NCI-H82 treated with DMSO at 0.1 percent for 48 hours (cell line): Measurements from ENCODE around the gene MS4A4E.
"Not testable (repeated sequence)": the region's sequence is repeated elsewhere in the genome, so short reads cannot be mapped to it uniquely, and the experiment has no call there.

ENCODE experiments used
- DNase-seq: peaks from one replicate; lab custom pipeline; 2025; ENCODE audit not compliant: unreplicated experiment; lab: John Stamatoyannopoulos, UW

MS4A4E gene

GRCh38 chr11:60175860-60176275 is 67.1 kb downstream of the MS4A4E start:
- no peak for DNase-seq

- DNase-seq = no peak
Measured at GRCh38 chr11:60172011-60172410, 70.9 kb downstream of the MS4A4E start.

GRCh38 chr11:60170566-60170965 is 72.4 kb downstream of the MS4A4E start:
- DNase-seq = no peak

- no peak for DNase-seq
Measured at GRCh38 chr11:60169264-60169915, 73.5 kb downstream of the MS4A4E start.

- DNase-seq = no peak
Measured at GRCh38 chr11:60168306-60168705, 74.6 kb downstream of the MS4A4E start.

- no peak for DNase-seq
Measured at GRCh38 chr11:60165951-60166350, 77.0 kb downstream of the MS4A4E start.

GRCh38 chr11:60165538-60165937 is 77.4 kb downstream of the MS4A4E start:
- DNase-seq = no peak

GRCh38 chr11:60164550-60165075 is 78.3 kb downstream of the MS4A4E start:
- DNase-seq = no peak

- DNase-seq = no peak
Measured at GRCh38 chr11:60161766-60162165, 81.2 kb downstream of the MS4A4E start.

GRCh38 chr11:60161107-60161506 is 81.8 kb downstream of the MS4A4E start:
- no peak for DNase-seq

GRCh38 chr11:60159868-60160267 is 83.1 kb downstream of the MS4A4E start:
- no peak for DNase-seq

- no peak for DNase-seq
Measured at GRCh38 chr11:60159284-60159683, 83.7 kb downstream of the MS4A4E start.

GRCh38 chr11:60158636-60159035 is 84.3 kb downstream of the MS4A4E start:
- DNase-seq = no peak

- DNase-seq = no peak
Measured at GRCh38 chr11:60155931-60156330, 87.0 kb downstream of the MS4A4E start.

GRCh38 chr11:60152727-60153126 is 90.2 kb downstream of the MS4A4E start:
- not testable (repeated sequence) for DNase-seq

GRCh38 chr11:60150279-60150678 is 92.7 kb downstream of the MS4A4E start:
- no peak for DNase-seq
